SK-N-SH treated with all-trans-retinoic acid at 6 μM for 48 hours (cell line): ENCODE measurements around the gene CLEC16A.

ENCODE experiments used
- ATAC-seq: fragments of 200-7000 bp; cut with Tn5 transposase; 3 replicates; pipeline ENCODE4 v1.9.1; 2020; ENCODE audit warnings: mild to moderate bottlenecking, moderate library complexity
- ARNTL ChIP-seq: fragments of 450-650 bp; formaldehyde crosslinking; IDR thresholded peaks from 2 replicates; pipeline ENCODE4 v1.5.0; 2020; ENCODE audit warnings: low read depth, mild to moderate bottlenecking, moderate library complexity, borderline replicate concordance
- BACH2 ChIP-seq: fragments of 250-450 bp; sonication (Bioruptor Pico); IDR thresholded peaks from 2 replicates; pipeline ENCODE4 v1.9.0; 2021; ENCODE audit warnings: mild to moderate bottlenecking, borderline replicate concordance
- CREB5 ChIP-seq: fragments of 250-450 bp; sonication (Bioruptor Pico); IDR thresholded peaks from 2 replicates; pipeline ENCODE4 v1.5.1; 2020; ENCODE audit warnings: low read depth, mild to moderate bottlenecking, moderate library complexity
- CSRNP3 ChIP-seq: fragments of 250-450 bp; sonication (Bioruptor Pico); IDR thresholded peaks from 2 replicates; pipeline ENCODE4 v1.5.1; 2021; ENCODE audit warnings: mild to moderate bottlenecking, moderate library complexity
- ESRRG ChIP-seq: fragments of 250-450 bp; sonication (Bioruptor Pico); IDR thresholded peaks from 2 replicates; pipeline ENCODE4 v1.6.1; 2021; ENCODE audit warnings: mild to moderate bottlenecking
- ISL1 ChIP-seq: fragments of 250-450 bp; sonication (Bioruptor Pico); IDR thresholded peaks from 2 replicates; pipeline ENCODE4 v2.1.2; 2022; ENCODE audit warnings: mild to moderate bottlenecking, moderate library complexity
- OSR1 ChIP-seq: fragments of 250-450 bp; sonication (Bioruptor Pico); IDR thresholded peaks from 2 replicates; pipeline ENCODE4 v1.8.0; 2022; ENCODE audit warnings: moderate library complexity, mild to moderate bottlenecking, inconsistent platforms
- PATZ1 ChIP-seq: fragments of 250-450 bp; sonication (Bioruptor Pico); IDR thresholded peaks from 2 replicates; pipeline ENCODE4 v1.8.0; 2020; ENCODE audit warnings: mild to moderate bottlenecking, moderate library complexity, borderline replicate concordance
- POU6F1 ChIP-seq: fragments of 250-450 bp; sonication (Bioruptor Pico); IDR thresholded peaks from 2 replicates; pipeline ENCODE4 v1.8.0; 2021; ENCODE audit warnings: low read depth, mild to moderate bottlenecking, moderate library complexity, borderline replicate concordance
- PPARA ChIP-seq: fragments of 250-450 bp; sonication (Bioruptor Pico); IDR thresholded peaks from 2 replicates; pipeline ENCODE4 v1.5.0; 2020; ENCODE audit warnings: mild to moderate bottlenecking, borderline replicate concordance
- RARB ChIP-seq: fragments of 250-450 bp; sonication (Bioruptor Pico); IDR thresholded peaks from 2 replicates; pipeline ENCODE4 v1.8.0; 2021; ENCODE audit warnings: mild to moderate bottlenecking, moderate library complexity
- SNAI2 ChIP-seq: fragments of 250-450 bp; sonication (Bioruptor Pico); IDR thresholded peaks from 2 replicates; pipeline ENCODE4 v1.5.0; 2020; ENCODE audit warnings: mild to moderate bottlenecking, moderate library complexity
- TCF4 ChIP-seq: fragments of 250-450 bp; sonication (Bioruptor Pico); IDR thresholded peaks from 2 replicates; pipeline ENCODE4 v1.8.0; 2021; ENCODE audit warnings: mild to moderate bottlenecking, moderate library complexity, borderline replicate concordance
- TOX ChIP-seq: fragments of 250-450 bp; sonication (Bioruptor Pico); IDR thresholded peaks from 2 replicates; pipeline ENCODE4 v1.8.0; 2021; ENCODE audit warnings: mild to moderate bottlenecking, moderate library complexity, borderline replicate concordance
- TSHZ2 ChIP-seq: fragments of 250-450 bp; sonication (Bioruptor Pico); IDR thresholded peaks from 2 replicates; pipeline ENCODE4 v1.5.0; 2020; ENCODE audit warnings: mild to moderate bottlenecking, moderate library complexity
- ZC3H10 ChIP-seq: fragments of 250-450 bp; sonication (Bioruptor Pico); IDR thresholded peaks from 2 replicates; pipeline ENCODE4 v1.5.1; 2021; ENCODE audit warnings: mild to moderate bottlenecking, moderate library complexity
- ZFP3 ChIP-seq: fragments of 250-450 bp; sonication (Bioruptor Pico); IDR thresholded peaks from 2 replicates; pipeline ENCODE4 v1.5.0; 2020; ENCODE audit warnings: mild to moderate bottlenecking, moderate library complexity
- ZFP30 ChIP-seq: fragments of 450-650 bp; formaldehyde crosslinking; IDR thresholded peaks from 2 replicates; pipeline ENCODE4 v1.5.0; 2022; ENCODE audit warnings: mild to moderate bottlenecking, moderate library complexity
- ZNF565 ChIP-seq: fragments of 450-650 bp; formaldehyde crosslinking; conservative IDR thresholded peaks from 2 replicates; pipeline ENCODE4 v1.5.0; 2020; ENCODE audit warnings: low read depth, mild to moderate bottlenecking, moderate library complexity
- ZNF8 ChIP-seq: fragments of 450-650 bp; formaldehyde crosslinking; IDR thresholded peaks from 2 replicates; pipeline ENCODE4 v1.5.0; 2020; ENCODE audit warnings: mild to moderate bottlenecking, moderate library complexity

The CLEC16A gene

GRCh38 chr16:11067697-11068141 is 123.4 kb downstream of the CLEC16A start (continued):
- no peak for TF ChIP-seq SNAI2 (CRISPR knock-in tag)
- no peak for TF ChIP-seq ISL1
- no peak for TF ChIP-seq RARB (CRISPR knock-in tag)
- TF ChIP-seq ZNF8 (CRISPR knock-in tag) = no peak
- no peak for TF ChIP-seq PPARA (CRISPR knock-in tag)
- TF ChIP-seq, all 23 proteins: peak for 0

- no peak for ATAC-seq
- no peak for TF ChIP-seq ZFP30 (CRISPR knock-in tag)
- no peak for TF ChIP-seq PPARA (CRISPR knock-in tag)
- TF ChIP-seq, all 23 proteins: peak for 0
These were observed 127.5 kb downstream of the CLEC16A start for GRCh38 chr16:11071829-11072228.

- TF ChIP-seq SNAI2 (CRISPR knock-in tag) (no peak), ESRRG (no peak), OSR1 (CRISPR knock-in tag) (no peak), ZFP3 (CRISPR knock-in tag) (no peak), ZC3H10 (CRISPR knock-in tag) (no peak), ZNF565 (CRISPR knock-in tag) (no peak), PATZ1 (CRISPR knock-in tag) (no peak), ZNF8 (CRISPR knock-in tag) (no peak), CSRNP3 (CRISPR knock-in tag) (no peak), CREB5 (CRISPR knock-in tag) (no peak), RARB (CRISPR knock-in tag) (no peak), POU6F1 (CRISPR knock-in tag) (no peak), ISL1 (no peak), ZFP30 (CRISPR knock-in tag) (no peak), ARNTL (CRISPR knock-in tag) (no peak), TCF4 (CRISPR knock-in tag) (no peak), BACH2 (no peak), TSHZ2 (CRISPR knock-in tag) (no peak), TOX (CRISPR knock-in tag) (no peak)
- ATAC-seq = peak; percentile 62; the same call in 2 of the 3 replicates
These were observed 128.2 kb downstream of the CLEC16A start for GRCh38 chr16:11072420-11073153.
